LNCaP clone FGC (cell line): ENCODE results near the gene HOXA1.
"Not testable (repeated sequence)": the region's sequence is repeated elsewhere in the genome, so short reads cannot be mapped to it uniquely, and the experiment has no call there.

Experiments
- DNase-seq: peaks from one replicate; pipeline ENCODE4 v3.0.0-alpha.2; 2011; ENCODE audit warnings: low read depth
- H3K4me3 ChIP-seq: 2 replicates; pipeline ENCODE4 v1.5.1; 2011; ENCODE audit warnings: mild to moderate bottlenecking, low read depth, low read length, control low read depth
- CTCF ChIP-seq: IDR thresholded peaks from 2 replicates; pipeline ENCODE4 v1.5.1; 2012; ENCODE audit warnings: mild to moderate bottlenecking; ENCODE audit not compliant: control insufficient read depth, insufficient read depth; ENCODE audit errors: extremely low read depth

Gene HOXA1

DNA sequence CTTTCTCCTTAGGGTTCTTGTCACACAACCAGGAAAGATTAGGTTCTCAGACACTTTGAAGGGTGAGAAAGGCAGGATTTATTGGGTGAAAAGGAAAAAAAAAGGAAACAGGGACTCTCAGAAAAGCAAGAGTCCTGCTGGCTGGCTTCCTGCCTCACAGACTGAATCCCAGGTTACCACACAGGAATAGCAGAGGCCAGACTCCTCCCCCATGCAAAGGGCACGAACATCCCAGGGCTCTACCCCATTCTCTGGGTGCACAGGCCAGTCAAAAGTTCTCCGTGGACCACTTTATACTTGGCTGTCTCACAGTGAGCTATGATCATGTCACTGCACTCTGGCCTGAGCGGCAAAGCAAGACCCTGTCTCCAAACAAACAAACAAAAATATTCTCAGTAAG, 42.6 kb downstream of the HOXA1 start:
- H3K4me3 ChIP-seq, result no peak overlapping the region
- no peak for TF ChIP-seq CTCF
- DNase-seq, result no peak

- H3K4me3 ChIP-seq, result no peak overlapping the region
- no peak for DNase-seq
- TF ChIP-seq CTCF, result no peak
Measured at GRCh38 chr7:27051451-27051850, 44.3 kb downstream of the HOXA1 start.

DNA sequence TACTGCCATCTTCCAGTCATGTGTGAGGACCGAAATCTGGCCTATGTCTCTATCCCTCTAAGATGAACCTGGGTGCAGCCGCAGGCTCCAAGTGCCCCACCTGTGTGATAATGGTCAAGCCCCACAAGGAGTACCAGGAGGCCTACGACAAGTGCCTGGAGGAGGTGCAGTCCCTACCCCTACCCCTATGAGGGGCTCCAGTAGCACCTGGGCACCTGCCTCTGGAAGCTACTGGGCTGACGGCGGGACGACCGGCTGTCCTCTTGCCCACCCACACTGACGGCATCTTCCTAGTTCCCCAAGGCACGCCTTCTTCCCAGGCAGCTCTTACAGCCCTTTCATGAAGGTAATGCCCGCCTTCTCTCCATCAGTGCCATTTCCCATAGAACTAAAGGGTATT, 47.4 kb downstream of the HOXA1 start:
- TF ChIP-seq CTCF, result no peak
- H3K4me3 ChIP-seq, result no peak overlapping the region
- no peak for DNase-seq

DNA sequence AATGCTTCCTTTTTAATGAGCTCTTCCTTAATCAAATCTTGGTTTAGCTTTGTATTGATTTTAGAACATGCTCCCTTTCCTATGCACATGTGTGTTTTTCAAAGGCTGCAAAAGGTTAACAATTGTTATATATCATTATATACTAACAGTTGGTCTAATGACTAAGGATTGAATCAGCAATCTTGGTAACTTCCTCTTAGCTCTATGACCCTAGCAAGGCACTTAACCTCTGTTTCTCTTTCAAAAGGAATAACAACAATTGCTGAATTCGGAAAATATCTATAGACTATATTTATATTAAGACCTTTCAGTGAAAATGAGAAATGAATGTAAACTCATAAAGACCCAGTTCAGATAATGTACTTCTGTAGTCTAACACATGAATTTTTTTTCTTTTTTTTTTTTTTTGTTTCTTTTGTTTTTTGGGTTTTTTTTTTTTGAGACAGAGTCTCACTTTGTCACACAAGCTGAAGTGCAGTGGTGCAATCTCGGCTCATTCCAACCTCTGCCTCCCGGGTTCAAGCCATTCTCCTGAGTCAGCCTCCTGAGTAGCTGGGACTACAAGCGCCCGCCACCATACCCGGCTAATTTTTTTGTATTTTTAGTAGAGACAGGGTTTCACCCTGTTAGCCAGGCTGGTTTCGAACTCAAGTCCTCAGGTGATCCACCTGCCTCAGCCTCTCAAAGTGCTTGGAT, 48.8 kb downstream of the HOXA1 start:
- DNase-seq, result no peak
- no peak for TF ChIP-seq CTCF
- no peak overlapping the region for H3K4me3 ChIP-seq

- DNase-seq, H3K4me3 ChIP-seq: not testable (repeated sequence)
Measured at GRCh38 chr7:27045972-27046371, 49.8 kb downstream of the HOXA1 start.

DNA sequence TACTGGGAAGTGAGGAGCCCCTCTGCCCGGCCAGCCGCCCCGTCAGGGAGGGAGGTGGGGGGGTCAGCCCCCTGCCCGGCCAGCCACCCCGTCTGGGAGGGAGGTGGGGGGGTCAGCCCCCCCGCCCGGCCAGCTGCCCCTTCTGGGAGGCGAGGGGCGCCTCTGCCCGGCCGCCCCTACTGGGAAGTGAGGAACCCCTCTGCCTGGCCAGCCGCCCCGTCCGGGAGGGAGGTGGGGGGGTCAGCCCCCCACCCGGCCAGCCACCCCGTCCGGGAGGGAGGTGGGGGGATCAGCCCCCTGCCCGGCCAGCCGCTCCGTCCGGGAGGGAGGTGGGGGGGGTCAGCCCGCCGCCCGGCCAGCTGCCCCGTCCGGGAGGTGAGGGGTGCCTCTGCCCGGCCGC, 50.7 kb downstream of the HOXA1 start:
- DNase-seq, H3K4me3 ChIP-seq: not testable (repeated sequence)
